HK-2 (cell line): Measurements from ENCODE around the gene LRRC27.
"Not testable (repeated sequence)": the region's sequence is repeated elsewhere in the genome, so short reads cannot be mapped to it uniquely, and the experiment has no call there.

Experiments
- DNase-seq: peaks from one replicate; pipeline ENCODE4 v3.0.0-alpha.2; 2018; ENCODE audit not compliant: unreplicated experiment

LRRC27 gene

DNA sequence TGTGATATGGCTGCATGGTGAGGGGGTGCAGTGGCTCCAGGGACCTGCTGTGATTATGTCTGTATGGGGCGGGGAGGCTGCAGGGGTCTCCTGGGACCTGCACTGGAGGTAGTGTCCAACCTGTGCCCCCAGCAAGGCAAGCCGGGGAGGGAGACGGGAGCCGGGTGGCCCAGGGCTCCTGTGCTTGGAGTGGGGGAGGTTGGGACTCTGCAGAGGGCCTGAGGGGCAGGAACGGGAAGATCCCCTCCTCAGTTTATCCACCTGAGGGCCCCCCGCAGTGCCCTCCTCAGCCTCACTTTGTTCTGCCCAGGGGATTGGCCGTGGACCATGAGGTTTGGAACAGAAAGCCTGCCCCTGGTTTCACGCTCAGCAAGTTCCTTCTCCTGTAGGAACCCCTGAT lies 42.2 kb downstream of the LRRC27 start:
- DNase-seq = no peak

DNA sequence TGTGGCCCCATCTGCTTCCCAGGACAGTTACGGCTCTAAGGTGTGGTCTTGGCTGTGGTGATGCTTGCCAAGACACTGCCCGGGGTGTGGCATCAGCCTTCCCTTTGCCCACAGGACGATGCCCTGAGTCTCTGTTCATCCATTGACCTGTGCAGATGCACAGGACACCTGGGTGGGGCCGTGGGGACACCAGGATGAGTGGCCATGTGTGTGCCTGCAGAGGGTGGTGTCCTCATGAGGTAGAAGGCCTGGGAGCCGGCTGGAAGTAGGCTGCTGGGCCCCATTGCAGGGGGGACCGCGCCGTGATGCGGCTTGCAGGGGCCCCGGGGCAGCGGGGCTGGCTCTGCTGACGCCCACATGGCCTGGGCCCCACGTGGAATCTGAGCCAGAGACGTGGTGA lies 42.6 kb downstream of the LRRC27 start:
- DNase-seq = no peak

DNA sequence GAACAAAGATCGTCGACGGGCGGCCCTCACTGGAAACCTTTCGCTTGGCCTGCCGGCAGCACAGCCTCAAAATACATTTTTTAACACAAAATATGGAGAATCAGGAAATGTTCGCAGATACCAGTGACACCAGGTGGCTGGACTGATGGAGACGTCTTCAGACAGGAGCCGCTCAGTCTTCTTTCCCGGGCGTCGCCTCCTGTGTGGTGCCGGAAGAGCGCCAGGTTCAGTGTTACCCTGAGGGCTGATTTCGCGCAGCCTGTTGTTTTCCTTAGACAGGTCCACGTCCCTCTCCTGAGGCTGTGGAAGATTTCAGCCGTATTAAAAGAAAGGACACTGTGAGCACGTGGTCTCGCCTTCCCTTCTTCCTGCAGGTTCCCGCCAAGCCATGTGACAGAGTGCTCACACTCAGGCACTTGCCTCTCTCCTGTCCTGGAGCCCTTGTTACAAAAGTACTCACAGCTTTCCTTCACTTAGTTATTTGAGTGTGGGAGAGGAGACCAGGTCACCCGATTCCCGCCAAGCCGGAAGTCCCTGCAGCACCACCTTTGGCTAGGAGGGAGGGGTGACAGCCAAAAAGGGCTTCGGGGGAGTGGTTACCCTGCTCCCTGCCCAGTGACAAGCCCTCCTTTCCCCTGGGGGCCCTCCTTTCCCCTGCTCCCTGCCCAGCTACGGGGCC lies 43.3 kb downstream of the LRRC27 start:
- no peak for DNase-seq

DNA sequence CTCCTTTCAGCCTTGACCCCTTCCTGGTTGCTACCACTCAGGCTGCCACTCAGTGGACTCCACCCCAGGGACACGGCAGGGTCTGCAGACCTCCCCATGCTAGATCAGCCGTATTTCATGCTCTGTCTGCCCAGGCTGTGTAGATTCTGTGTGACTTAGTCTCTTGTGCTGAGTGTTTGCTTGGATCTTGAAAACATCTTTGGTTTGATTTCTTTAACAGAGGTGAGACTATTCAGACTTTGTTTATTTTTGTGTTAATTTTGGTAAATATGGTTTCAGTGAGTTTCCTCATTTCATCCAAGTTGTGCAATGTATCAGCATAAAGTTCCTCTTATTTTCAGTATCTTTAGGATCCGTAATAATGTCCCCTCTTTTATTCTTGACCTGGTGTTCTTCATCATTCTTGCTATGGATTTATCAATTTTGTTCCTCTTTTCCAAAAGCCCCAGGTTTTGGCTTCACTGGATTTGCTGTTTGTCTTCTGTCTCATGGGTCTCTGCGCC lies 43.9 kb downstream of the LRRC27 start:
- no peak for DNase-seq

DNA sequence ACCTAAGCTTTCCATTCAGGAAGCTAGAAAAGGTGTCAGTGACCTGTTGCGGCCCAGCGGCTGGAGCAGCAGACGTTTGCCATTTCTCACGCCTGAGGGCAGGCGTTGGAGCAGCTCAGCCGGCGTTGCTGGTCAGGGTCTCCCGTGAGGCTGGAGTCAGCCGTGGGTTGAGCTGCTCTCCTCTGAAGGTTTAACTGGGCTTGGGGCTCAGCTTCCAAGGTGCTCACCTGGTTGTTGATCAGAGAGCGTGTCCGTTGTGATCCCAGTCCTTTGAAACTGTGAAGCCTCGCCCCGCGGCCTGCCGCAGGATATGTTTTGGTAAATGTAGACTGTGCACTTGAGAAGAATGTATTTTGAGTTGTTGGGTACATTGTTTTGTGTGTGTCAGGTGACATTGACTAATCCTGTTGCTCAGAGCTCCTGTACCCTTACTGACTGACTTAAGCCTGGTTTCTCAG lies 44.4 kb downstream of the LRRC27 start:
- no peak for DNase-seq

DNA sequence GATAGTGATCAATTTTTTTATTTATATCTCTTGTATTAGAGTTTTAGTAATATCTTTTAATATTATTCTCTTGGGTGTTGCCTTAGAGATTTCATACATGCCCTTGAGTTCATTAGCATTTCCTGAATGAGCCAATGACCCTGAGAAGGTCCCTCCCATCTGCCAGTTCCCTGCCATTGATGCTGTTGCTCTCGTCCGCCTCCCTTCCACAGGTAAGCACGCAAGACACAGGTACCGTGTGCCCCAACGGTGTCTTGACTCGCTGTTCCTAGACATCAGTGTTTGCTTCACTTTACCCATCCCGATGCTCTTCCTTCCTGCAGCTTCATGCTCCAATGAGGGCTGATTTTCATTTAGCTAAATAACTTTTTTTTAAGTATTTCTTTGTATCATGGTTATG lies 45.3 kb downstream of the LRRC27 start:
- DNase-seq = no peak

DNA sequence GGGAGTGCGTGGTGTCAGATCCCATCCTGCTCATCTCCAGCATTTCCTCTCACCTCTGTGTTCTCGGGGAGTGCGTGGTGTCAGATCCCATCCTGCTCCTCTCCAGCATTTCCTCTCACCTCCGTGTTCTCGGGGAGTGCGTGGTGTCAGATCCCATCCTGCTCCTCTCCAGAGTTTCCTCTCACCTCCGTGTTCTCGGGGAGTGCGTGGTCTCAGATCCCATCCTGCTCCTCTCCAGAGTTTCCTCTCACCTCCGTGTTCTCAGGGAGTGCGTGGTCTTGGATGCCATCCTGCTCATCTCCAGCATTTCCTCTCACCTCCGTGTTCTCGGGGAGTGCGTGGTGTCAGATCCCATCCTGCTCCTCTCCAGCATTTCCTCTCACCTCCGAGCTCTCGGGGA lies 47.0 kb downstream of the LRRC27 start:
- DNase-seq = not testable (repeated sequence)

DNA sequence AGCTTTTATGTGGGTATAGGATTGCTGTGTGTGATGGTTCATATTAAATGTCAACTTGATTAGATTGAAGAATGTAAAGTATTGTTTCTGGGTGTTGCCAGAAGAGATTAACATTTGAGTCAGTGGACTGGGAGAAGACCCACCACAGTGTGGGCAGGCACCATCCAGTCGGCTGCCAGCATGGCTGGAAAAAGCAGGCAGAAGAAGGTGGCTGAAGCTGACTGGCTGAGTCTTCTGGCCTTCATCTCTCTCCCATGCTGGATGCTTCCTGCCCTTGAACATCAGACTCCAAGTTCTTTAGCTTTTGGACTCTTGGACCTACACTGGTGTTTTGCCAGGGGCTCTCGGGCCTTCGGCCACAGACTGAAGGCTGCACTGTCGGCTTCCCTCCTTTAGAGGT lies 49.0 kb downstream of the LRRC27 start:
- not testable (repeated sequence) for DNase-seq

DNA sequence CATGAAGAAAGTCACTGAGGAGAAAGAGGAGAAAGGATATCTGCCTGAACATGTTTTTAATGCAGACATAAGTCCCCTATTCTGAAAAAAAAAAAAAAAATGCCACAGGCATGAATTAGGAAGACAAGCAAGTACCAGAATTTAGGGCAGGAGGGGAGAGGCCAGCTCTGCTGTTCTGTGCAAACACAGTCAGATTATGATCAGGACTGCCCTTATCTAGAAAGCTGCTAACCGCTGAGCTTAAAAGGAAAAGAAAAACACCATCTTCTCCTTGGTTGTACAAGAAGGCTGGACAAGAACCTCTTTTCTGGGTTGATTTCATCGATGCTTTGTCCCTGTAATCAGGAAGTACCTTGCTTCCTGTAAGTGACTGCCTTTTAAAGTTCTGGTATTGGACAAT lies 49.7 kb downstream of the LRRC27 start:
- no peak for DNase-seq

DNA sequence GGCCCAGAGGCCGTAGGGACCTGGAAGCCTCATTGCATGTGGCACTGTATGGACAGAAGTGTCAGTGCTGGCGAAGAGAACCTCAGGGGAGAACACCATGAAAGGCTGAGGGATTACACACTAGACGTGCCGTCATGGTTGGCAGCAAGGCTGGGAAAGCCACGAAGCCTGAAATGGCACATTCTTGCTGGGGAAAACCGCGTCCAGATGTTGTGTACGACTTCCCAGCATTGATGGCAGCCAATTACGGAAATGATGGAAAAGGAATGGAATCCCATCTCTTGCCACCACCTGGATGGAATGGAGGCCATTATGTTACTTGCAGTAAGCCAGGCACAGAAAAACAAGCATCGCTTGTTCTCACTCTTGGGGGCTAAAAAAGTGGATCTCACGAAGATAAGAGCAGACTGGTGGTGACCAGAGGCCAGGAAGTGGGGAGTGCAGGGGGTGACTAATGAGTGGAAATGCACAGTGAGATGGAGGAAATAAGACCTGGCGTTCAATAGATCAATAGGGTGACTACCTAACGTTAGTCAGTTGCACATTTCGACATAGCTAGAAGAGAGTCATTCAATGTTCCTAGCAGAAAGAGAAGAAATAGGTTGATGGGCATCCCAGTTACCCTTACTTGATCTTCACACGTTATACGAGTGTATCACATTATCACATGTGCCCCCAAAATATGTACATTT lies 50.4 kb downstream of the LRRC27 start:
- DNase-seq = no peak

DNA sequence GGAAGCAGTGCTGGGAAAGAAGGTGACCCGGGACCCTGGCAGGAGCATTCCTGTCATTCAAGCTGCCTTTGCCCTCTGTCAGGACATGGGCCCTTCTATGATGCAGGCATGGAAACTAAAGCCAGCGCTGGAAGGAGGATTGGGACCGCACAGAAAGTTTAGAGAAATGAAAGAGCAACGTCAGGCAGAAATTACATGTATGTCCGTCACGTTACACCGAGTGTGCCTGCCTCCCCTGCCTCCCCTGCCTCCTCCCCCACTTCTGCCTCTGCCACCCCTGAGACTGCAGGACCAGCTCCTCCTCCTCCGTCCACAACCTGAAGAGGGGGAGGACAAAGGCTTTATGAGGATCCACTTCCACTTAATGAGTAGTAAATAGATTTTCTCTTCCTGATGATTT lies 51.1 kb downstream of the LRRC27 start:
- DNase-seq = no peak

DNA sequence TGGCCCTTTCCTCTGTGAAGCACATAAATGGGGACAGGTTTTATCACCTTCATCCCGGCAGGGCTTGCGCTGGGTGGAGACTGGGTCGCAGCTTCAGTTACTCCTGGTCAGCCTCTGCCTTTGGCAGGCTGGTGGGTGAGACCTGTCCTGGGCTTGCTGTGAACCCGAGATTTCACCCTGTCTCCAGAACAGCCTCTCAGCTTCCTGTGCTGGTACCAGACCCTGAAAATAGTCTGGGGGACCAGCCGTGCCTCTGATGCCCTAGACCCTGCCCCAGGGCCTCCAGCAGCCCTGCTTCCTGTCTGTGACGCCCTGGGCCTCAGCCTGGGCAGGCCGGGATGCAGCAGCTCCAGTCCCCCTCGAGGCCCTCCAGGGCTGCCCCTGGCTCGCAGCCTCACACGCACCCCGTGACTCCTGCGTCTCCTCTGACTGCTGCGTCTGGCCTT lies 51.8 kb downstream of the LRRC27 start:
- DNase-seq = no peak

DNA sequence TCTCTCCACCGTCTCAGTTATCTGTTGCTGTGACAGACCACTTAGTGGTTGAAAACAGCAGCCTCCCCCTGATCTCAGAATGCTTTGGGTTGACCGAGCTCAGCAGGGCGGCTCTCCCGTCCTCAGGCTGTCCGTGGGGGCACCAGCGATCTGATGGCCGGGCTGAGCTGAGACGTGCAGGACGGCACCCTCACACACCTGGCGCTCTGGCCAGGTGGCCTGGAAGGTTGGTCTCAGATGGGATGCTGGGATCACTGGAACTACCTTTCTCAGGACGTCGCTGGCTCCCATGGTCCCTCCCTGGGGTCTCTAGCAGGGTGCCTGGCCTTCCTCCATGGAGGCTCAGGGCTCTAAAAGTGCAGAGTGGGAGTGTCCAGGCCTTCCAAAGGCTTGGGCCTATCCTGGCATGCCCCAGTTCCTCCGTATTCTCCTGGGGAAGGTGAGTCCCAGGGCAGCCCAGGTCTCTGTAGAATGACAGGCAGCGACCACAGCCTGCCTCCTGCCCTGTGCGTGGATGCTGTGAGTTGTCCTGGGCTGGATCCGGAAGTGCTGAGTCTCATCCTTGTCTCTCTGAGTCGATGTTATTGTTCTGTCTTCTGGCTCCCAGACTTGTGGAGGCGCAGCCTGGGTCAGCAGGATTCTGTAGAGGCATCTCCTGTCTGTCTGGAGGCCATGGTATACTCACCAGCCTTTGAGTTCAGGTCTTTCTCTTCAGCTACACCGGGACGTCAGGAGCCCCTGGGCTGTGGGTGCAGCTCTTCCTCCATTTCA lies 52.8 kb downstream of the LRRC27 start:
- DNase-seq = no peak

DNA sequence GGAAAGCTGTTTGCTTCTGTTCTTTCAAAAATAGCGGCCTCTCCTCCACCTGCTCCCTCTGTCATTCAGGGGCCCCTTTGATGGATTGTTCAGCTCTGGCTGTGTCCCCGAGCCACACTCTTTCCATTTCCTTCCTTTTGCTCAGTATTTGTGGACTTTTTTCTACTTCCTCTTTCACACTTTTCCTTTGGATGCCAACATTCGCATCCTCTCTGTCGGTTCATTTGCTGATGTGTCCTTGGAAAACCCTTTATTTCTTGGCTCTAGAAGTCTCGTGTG lies 53.3 kb downstream of the LRRC27 start:
- DNase-seq = no peak

DNA sequence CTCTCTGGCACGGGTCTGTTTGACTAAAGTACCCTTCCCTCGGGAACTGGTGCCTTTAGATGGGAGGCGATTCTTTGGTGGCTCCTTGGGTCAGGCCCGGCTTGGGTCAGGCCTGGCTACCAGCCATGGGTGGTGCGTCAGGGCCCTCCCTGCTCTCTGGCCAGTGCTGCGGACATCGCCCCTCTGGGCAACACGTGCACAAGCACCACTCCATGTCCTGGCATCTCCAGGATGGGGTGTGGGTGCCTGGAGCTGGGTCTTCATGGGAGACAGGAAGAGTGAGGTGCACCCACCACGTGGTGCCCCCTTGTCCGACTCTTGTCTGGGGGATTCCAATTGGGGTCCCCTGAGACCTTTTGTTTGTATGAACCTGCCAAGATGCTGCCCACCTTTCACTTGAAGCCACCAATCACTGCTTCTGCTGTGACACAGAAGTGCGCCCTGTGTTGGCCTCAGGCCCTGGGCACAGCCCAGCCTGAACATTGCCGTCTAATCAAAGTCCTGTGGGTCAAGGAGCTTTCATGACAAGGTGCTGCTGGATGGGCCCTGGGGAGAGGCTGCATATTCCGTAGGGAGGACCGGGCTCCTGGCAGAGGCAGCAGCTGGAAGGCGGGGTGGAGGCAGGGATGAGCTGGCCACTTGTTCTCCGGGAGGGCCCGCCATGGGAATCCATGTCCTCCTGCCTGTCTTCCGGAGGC lies 53.9 kb downstream of the LRRC27 start:
- DNase-seq = no peak

DNA sequence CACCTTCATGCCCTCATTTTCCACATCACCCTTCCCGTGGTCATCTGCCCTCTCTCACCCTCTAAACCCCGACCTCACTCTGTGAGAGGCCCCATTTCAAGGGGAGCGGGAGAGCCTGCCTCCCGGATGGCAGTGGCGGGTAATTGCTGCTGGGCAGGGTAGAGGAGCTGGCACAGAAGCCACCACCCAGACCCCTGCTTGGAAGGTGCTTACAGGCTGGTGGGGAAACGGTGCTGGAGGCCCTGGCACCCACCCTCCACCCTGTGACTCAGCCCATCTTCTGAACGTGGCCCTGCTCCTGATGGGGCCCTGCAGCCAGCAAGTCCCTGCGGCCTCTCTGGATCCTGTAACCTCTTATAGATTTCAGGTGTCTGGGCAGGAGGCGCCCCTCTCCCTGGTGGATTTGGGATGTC lies 54.4 kb downstream of the LRRC27 start:
- no peak for DNase-seq

DNA sequence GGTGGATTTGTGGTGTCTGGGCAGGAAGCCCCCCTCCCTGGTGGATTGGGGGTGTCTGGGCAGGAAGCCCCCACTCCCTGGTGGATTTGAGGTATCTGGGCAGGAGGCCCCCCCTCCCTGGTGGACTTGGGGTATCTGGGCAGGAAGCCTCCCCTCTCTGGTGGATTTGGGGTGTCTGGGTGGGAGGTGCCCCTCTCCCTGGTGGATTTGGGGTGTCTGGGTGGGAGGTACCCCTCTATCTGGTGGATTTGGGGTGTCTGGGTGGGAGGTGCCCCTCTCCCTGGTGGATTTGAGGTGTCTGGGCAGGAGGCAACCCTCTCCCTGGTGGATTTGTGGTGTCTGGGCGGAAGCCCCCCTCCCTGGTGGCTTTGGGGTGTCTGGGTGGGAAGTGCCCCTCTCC lies 54.9 kb downstream of the LRRC27 start:
- DNase-seq = not testable (repeated sequence)

DNA sequence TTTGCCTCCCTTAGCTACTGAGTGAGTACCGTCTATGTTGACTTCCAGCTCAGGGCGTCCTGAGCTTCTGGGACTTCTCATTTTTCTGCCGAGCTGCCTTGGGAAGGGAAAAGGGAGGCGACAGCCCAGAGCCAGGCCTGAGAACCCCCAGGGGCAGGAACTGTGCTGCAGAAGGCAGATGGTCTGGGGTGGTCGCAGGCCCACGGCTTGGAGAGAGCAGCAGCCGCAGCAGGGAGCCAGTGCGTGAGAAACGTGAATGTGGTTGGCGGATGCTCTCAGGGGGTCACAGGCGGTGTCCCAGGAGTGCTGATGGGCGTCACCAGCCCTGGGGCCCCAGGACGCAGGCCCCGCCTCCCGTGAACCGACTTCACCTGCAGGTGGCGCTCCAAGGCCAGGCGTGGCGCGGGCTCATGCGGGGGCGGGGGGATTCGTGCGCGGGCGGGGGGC lies 55.8 kb downstream of the LRRC27 start:
- DNase-seq = peak; percentile 82

DNA sequence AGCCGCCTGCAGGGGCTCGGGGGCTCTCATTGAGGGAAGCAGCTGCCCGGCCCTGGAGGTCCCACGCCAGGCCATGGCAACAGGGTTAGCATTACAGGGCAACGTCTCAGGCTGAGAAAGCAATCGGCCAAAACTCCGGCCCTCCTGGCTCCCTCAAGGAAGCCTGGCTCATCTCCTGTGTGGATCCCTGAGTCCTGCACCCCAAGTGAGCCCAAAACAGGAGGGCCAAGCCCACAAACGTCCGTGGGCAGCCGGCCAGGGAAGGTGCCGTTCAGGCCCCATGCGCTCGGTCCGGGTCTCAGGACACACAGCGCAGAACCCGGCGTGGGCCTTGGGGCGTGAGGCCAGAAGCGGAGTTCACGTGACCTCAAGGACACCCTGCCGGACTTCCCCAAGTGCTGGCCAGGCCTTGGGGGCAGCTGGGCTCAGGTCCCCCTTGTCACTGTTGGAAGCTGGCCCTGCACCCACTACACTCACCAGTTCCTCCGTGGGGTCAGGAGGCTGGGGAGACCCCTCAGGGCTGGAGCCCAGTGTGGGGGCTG lies 57.0 kb downstream of the LRRC27 start:
- DNase-seq = no peak

DNA sequence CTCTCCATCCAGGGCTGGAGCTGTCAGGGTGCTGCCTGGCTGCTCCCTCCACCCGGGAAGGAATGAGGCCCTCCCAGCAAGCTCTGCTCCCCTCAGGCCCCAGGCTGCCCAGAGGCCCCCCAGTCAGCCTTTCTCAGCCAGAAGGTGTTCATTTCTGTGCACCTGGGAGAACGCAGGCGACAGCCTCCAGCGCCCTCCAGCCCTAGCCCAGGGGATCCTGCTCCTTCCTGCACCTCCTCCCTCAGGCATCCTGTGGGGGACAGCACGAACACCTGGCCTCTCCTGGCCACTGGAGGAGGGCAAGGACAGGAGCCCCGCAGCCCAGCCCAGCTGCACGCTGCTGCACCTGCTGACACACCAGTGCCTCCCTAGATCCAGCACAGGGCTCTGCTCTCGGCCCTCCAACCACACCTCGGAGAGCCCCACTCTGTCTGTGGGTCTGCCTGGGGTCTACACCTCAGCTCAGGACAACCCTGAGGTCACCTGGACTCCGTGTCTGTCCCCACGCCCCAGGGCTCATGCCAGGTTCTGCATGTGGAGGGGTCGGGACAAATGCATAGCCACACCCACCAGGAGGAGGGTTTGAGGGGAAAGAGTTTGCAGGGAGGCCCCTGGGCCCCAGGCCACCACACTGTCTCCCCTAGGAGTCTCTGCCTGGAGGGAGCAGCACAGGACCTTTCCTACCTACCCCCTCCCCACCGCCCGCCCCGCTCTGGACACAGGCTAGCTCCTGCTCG lies 57.6 kb downstream of the LRRC27 start:
- DNase-seq = no peak
